Measurements from ENCODE around the gene SAMD7.

Gene SAMD7

DNA sequence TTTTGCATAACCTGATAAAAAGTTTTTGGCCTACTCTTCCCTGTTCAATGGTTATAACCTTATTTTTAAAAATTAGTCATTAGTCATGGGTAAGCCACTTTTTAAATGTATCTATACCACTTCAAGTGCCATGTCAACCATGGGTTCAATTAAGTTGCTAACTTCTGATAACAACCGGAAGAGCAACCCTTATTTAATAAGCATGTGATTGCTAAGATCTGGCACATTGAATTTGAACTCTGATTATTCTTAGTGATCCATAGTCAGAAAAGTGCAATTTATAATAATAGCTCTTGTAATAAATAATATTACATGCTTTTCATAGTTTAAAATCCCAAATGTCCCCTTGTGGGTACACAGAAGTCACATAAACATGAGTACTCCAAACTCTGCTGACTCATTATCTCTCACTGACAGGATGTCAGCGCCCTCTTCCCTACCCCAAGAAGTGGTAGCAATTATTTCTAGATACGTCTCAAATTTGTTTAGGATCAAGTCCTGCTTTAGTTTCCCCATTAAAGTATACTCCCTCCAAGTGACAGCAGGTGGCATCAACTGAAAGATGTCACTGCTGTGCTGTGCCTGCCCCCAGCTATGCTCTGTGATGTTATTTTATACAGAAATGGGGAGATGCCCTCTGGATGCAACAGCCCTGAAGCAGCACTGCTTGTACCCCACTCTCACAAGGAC is 18.6 kb downstream of the SAMD7 start:
- no peak for DNase-seq (ENCODE audit: low read depth)
- TF ChIP-seq CTCF (IDR thresholded peaks at IDR 0.05; ENCODE audit: control insufficient read depth, insufficient read depth, low read depth, low read length, missing control alignments) = no peak
- no peak overlapping the region for H3K4me3 ChIP-seq (ENCODE audit: control insufficient read depth, low read depth, low read length)

DNA sequence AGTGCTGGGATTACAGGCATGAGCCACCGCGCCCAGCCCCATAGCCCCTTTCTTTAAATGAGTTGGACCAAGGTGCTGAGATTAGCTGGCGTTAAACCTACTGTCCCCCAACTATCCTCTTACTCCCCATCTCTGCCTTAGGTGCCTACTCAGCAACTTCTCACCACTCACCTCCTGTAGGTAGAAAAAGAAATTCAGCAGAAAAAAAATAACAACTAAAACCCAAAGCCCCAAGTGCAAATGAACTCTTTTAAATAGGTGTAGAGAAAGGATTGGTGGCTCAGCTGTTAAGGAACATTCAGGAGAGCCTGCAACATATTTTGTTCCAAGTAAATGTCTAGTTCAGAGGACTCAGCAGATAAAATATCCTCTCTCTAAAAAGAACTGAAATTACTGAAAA is 19.5 kb downstream of the SAMD7 start:
- no peak for DNase-seq (ENCODE audit: low read depth)
- H3K4me3 ChIP-seq (ENCODE audit: control insufficient read depth, low read depth, low read length) = no peak overlapping the region
- TF ChIP-seq CTCF (IDR thresholded peaks at IDR 0.05; ENCODE audit: control insufficient read depth, insufficient read depth, low read depth, low read length, missing control alignments) = no peak

DNA sequence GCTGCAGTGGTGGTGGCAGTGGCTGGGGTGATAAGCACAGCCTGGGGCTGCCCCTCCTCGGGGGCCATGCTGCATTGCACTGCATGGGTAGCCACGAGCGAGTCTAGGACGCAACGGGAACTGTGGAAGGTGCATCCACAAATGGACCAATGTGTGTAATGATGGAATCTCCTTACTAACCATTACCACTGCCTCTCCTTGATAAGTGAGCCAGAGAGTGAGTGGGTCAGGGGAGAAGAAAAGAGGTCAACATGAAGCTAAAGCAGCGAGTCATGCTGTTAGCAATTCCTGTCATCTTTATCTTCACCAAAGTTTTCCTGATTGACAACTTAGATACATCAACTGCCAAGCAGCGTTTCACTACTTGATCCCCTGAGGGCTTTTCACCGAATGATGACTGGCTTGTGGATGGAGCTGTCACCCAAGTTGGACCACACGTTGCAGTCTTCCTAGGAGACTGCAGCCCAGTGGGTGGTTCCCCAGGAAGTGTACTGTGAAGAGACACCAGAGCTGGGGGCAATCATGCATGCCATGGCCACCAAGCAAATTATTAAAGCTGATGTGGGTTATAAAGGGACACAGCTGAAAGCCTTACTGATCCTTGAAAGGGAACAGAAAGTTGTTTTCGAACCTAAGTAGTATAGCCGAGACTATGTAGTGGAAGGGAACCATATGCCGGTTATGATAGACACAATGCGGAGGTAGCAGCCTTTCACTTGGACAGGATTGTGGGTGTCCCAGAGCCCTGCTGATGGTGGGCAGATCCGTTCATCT is 20.6 kb downstream of the SAMD7 start:
- H3K4me3 ChIP-seq (ENCODE audit: control insufficient read depth, low read depth, low read length) = no peak overlapping the region
- DNase-seq (ENCODE audit: low read depth) = no peak
- TF ChIP-seq CTCF (IDR thresholded peaks at IDR 0.05; ENCODE audit: control insufficient read depth, insufficient read depth, low read depth, low read length, missing control alignments) = no peak

- DNase-seq (ENCODE audit: low read depth) = no peak
- no peak for TF ChIP-seq CTCF (IDR thresholded peaks at IDR 0.05; ENCODE audit: control insufficient read depth, insufficient read depth, low read depth, low read length, missing control alignments)
- H3K4me3 ChIP-seq (ENCODE audit: control insufficient read depth, low read depth, low read length) = no peak overlapping the region
Observed at GRCh38 chr3:169939320-169939719, 27.9 kb downstream of the SAMD7 start.

DNA sequence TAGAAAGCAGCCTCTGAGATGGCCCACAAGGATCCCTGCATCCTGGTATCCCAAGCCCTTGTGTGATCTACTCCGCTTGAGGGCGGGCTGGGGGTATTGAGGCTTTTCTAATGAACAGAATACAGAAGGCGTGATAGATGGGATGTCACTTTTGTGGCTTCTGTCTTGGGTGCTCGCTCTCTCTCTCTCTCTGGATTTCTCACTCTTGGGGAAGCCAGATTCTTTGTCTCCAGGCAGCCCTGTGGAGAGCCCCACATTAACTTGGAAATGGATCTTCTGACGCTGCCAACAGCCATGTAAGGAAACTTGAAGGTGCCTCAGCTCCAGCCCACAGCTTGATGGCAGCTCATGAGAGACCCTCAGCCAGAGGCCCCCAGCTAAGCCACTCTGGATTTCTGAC is 28.4 kb downstream of the SAMD7 start:
- H3K4me3 ChIP-seq (ENCODE audit: control insufficient read depth, low read depth, low read length) = no peak overlapping the region
- no peak for DNase-seq (ENCODE audit: low read depth)
- no peak for TF ChIP-seq CTCF (IDR thresholded peaks at IDR 0.05; ENCODE audit: control insufficient read depth, insufficient read depth, low read depth, low read length, missing control alignments)

GRCh38 chr3:169940470-169941181 is 29.3 kb downstream of the SAMD7 start:
- no peak overlapping the region for H3K4me3 ChIP-seq (ENCODE audit: control insufficient read depth, low read depth, low read length)
- no peak for TF ChIP-seq CTCF (IDR thresholded peaks at IDR 0.05; ENCODE audit: control insufficient read depth, insufficient read depth, low read depth, low read length, missing control alignments)
- no peak for DNase-seq (ENCODE audit: low read depth)
